GM12878 (cell line): Measurements from ENCODE around the gene GARIN5A. TPM values are rescaled to one million over a fixed set of nuclear protein-coding genes. Genes with fewer than 3 reads are reported as not detected.
A peak's percentile ranks its signal among the peaks of the same experiment; 100 is the strongest.

Experiments used
- ATF7 ChIP-seq: fragments of 450-650 bp; IDR thresholded peaks from 2 replicates; pipeline ENCODE4 v1.6.1; 2016; ENCODE audit warnings: low read depth, mild to moderate bottlenecking
- BACH1 ChIP-seq: fragments of 450-650 bp; IDR thresholded peaks from 2 replicates; pipeline ENCODE4 v1.6.1; 2017; ENCODE audit warnings: mild to moderate bottlenecking, borderline replicate concordance
- BCL3 ChIP-seq: IDR thresholded peaks from 2 replicates; pipeline ENCODE4 v1.6.1; 2011; ENCODE audit warnings: borderline replicate concordance, low read depth, mild to moderate bottlenecking, moderate library complexity, low read length; ENCODE audit not compliant: insufficient read depth, poor library complexity, severe bottlenecking
- CBFB ChIP-seq: IDR thresholded peaks from 2 replicates; pipeline ENCODE4 v1.6.1; 2016; ENCODE audit warnings: antibody characterized with exemption, low read depth
- CREM ChIP-seq: IDR thresholded peaks from 2 replicates; pipeline ENCODE4 v1.6.1; 2014; ENCODE audit warnings: antibody characterized with exemption, low read depth
- E2F4 ChIP-seq: IDR thresholded peaks from 2 replicates; pipeline ENCODE4 v1.6.1; 2012; ENCODE audit warnings: low read depth, low read length, improper control_type of control experiment
- E2F8 ChIP-seq: fragments of 450-650 bp; IDR thresholded peaks from 2 replicates; pipeline ENCODE4 v1.6.1; 2018; ENCODE audit warnings: mild to moderate bottlenecking, low read depth, moderate library complexity; ENCODE audit not compliant: partially characterized antibody
- ELK1 ChIP-seq: IDR thresholded peaks from 2 replicates; pipeline ENCODE4 v1.6.1; 2012; ENCODE audit warnings: low read depth, low read length, improper control_type of control experiment
- JUND ChIP-seq: IDR thresholded peaks from 2 replicates; pipeline ENCODE4 v1.6.1; 2012; ENCODE audit warnings: low read depth, mild to moderate bottlenecking, low read length, improper control_type of control experiment, moderate library complexity
- KDM1A ChIP-seq: fragments of 200-600 bp; sonication (generic); IDR thresholded peaks from 2 replicates; pipeline ENCODE4 v1.6.1; 2016; ENCODE audit warnings: borderline replicate concordance
- MTA3 ChIP-seq: IDR thresholded peaks from 2 replicates; pipeline ENCODE4 v1.6.1; 2012; ENCODE audit warnings: low read length, inconsistent platforms, borderline replicate concordance
- SMC3 ChIP-seq: IDR thresholded peaks from 2 replicates; pipeline ENCODE4 v1.6.1; 2011; ENCODE audit warnings: low read length, improper control_type of control experiment, borderline replicate concordance
- SREBF1 ChIP-seq: IDR thresholded peaks from 2 replicates; pipeline ENCODE4 v1.6.1; 2012; ENCODE audit warnings: mild to moderate bottlenecking, low read length
- ZBTB4 ChIP-seq: fragments of 450-650 bp; formaldehyde crosslinking; IDR thresholded peaks from 2 replicates; pipeline ENCODE4 v1.4.0; 2022; ENCODE audit warnings: mild to moderate bottlenecking, moderate library complexity
- ZBTB40 ChIP-seq: fragments of 450-650 bp; IDR thresholded peaks from 2 replicates; pipeline ENCODE4 v1.6.1; 2016; ENCODE audit warnings: mild to moderate bottlenecking, moderate library complexity, borderline replicate concordance
- polyA plus RNA-seq, 11 experiments: library from polyadenylated mRNA; depleted of rRNA in 4 of 11; unstranded in 6 of 11; stranded (reverse) in 5 of 11; fragments of >200 nt; fragmentation: Nextera tagmentation in 4 of 11; fragmentation: Illumina TruSeq in 1 of 11; extraction: Ambion mirVana in 4 of 11; extraction: Trizol in 1 of 11; gene quantifications; 1 replicate in 1 of 11; 2 replicates in 10 of 11; pipeline versions ENCODE4 v1.2.1 to v1.2.3, GENCODE V29; 2011 to 2016; ENCODE audit warnings: inconsistent platforms in 2 of 11, missing spikeins in 2 of 11, low read depth in 1 of 11
- total RNA-seq, 4 experiments: library from RNA; depleted of rRNA in 3 of 4; stranded (reverse); fragments of >200 nt in 3 of 4; fragmentation: Illumina TruSeq in 1 of 4; extraction: Trizol in 1 of 4; gene quantifications; 2 replicates each; pipeline versions ENCODE4 v1.2.1 to v1.2.3, GENCODE V29; 2013 to 2021

Gene GARIN5A
- total and polyA plus RNA-seq, 10 of the 15 experiments (the other 5 are each of a cell fraction or from before 2014, with no cell fraction given): 0.18 to 1.2 (median 0.24) TPM; not detected in 6

- TF ChIP-seq ATF7 (peak; percentile 29; the same call in 1 of the 2 replicates), BACH1 (no peak), CBFB (0 out of 2 replicates have a peak, but pooled peaks have one; percentile 12), ELK1 (no peak), E2F8 (no peak), ZBTB4 (CRISPR knock-in tag) (no peak), JUND (no peak), SMC3 (no peak), BCL3 (peak; percentile 63), ZBTB40 (no peak), SREBF1 (no peak), KDM1A (no peak), MTA3 (no peak), E2F4 (no peak), CREM (peak; percentile 40; the same call in 1 of the 2 replicates)
Measured at GRCh38 chr19:50430888-50431342, 45.7 kb downstream of the GARIN5A start (continued).
